MCF 10A (cell line): ENCODE measurements around the gene NLGN4Y. TPM values are rescaled to one million over a fixed set of nuclear protein-coding genes. Genes with fewer than 3 reads are reported as not detected.

ENCODE experiments used
- BruUV-seq: library from RNA; stranded (reverse); fragments of 400-500 nt; replicated peaks from 2 replicates; lab custom pipeline; 2021; lab: Mats Ljungman, UMichigan
- CTCF ChIA-PET: fragments of 300-600 bp; sonication (Branson Sonifier 250); formaldehyde crosslinking; extraction: SDS; loops from one replicate; lab custom pipeline; 2021; ENCODE audit warnings: antibody characterized with exemption, inconsistent platforms; lab: Yijun Ruan, JAX
- POLR2A ChIA-PET: fragments of 300-600, 350-650 bp; sonication (Branson Sonifier 250); formaldehyde crosslinking; extraction: SDS; loops from one replicate; lab custom pipeline; 2020; ENCODE audit warnings: antibody characterized with exemption, inconsistent platforms; lab: Yijun Ruan, JAX
- DNase-seq: peaks from one replicate; pipeline ENCODE4 v3.0.0-alpha.2; 2018; ENCODE audit not compliant: unreplicated experiment
- H3K27ac Mint-ChIP-seq: one replicate; pipeline ENCODE4 v1.8.0; 2022; ENCODE audit warnings: mild to moderate bottlenecking, low read depth, mixed read lengths; ENCODE audit not compliant: unreplicated experiment
- H3K27me3 Mint-ChIP-seq: one replicate; pipeline ENCODE4 v1.8.0; 2022; ENCODE audit warnings: mixed read lengths; ENCODE audit not compliant: insufficient read depth, unreplicated experiment
- H3K36me3 Mint-ChIP-seq: one replicate; pipeline ENCODE4 v1.8.0; 2022; ENCODE audit warnings: mild to moderate bottlenecking, moderate library complexity, mixed read lengths; ENCODE audit not compliant: insufficient read depth, unreplicated experiment
- H3K4me1 Mint-ChIP-seq: one replicate; pipeline ENCODE4 v1.8.0; 2022; ENCODE audit warnings: mixed read lengths; ENCODE audit not compliant: insufficient read depth, unreplicated experiment
- H3K4me3 Mint-ChIP-seq: one replicate; pipeline ENCODE4 v1.8.0; 2022; ENCODE audit warnings: mild to moderate bottlenecking, moderate library complexity, mixed read lengths; ENCODE audit not compliant: unreplicated experiment
- H3K9me3 Mint-ChIP-seq: one replicate; pipeline ENCODE4 v1.8.0; 2022; ENCODE audit warnings: mixed read lengths; ENCODE audit not compliant: unreplicated experiment
- intact Hi-C: fragments of 100-400 bp; cut with micrococcal nuclease; formaldehyde crosslinking; loops from 2 replicates; pipeline ENCODE4 v1.14.1; 2022
- total RNA-seq: library from RNA; stranded (reverse); gene quantifications from 2 replicates; pipeline ENCODE4 v1.2.3, GENCODE V29; 2022
- TF ChIP-seq, protein P1 (sequence below): fragments of 200-600 bp; IDR thresholded peaks from one replicate; pipeline ENCODE4 v1.8.0; 2022; ENCODE audit warnings: antibody characterized with exemption, mild to moderate bottlenecking; ENCODE audit not compliant: unreplicated experiment

NLGN4Y gene
- total RNA-seq, 1 experiment from 2014 or later: not detected

DNA sequence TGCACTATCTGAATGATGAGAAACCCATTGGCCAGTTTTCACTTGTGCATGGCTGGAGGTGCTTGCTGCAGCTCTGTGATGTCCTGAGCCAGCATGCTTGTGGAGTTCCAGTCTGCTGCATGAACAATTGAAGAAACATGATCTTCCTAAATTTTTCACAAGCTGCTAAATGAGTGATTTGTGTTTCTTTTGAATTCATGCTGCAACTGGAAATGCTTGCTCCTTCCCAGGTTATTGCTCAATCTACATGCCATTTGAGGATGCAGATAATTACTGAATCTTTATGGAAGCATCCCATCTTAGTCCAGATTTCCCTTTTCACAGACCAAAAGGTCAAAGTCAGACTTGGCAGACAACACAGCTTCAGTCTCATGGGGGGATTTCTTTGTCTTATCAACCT, 170.2 kb downstream of the NLGN4Y start:
- Mint-ChIP-seq H3K27ac (no peak overlapping the region), H3K4me3 (no peak overlapping the region), H3K36me3 (no peaks in the 10 kb centered on the region), H3K27me3 (no peaks in the 10 kb centered on the region), H3K9me3 (no peaks in the 10 kb centered on the region), H3K4me1 (no peaks in the 10 kb centered on the region)
- ChIA-PET POLR2A (no interaction called here), CTCF (no interaction called here)
- no peak for DNase-seq
- intact Hi-C loops: no loop called here
- BruUV-seq: no TSS peak
- TF ChIP-seq, protein P1, sequence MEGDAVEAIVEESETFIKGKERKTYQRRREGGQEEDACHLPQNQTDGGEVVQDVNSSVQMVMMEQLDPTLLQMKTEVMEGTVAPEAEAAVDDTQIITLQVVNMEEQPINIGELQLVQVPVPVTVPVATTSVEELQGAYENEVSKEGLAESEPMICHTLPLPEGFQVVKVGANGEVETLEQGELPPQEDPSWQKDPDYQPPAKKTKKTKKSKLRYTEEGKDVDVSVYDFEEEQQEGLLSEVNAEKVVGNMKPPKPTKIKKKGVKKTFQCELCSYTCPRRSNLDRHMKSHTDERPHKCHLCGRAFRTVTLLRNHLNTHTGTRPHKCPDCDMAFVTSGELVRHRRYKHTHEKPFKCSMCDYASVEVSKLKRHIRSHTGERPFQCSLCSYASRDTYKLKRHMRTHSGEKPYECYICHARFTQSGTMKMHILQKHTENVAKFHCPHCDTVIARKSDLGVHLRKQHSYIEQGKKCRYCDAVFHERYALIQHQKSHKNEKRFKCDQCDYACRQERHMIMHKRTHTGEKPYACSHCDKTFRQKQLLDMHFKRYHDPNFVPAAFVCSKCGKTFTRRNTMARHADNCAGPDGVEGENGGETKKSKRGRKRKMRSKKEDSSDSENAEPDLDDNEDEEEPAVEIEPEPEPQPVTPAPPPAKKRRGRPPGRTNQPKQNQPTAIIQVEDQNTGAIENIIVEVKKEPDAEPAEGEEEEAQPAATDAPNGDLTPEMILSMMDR: no peak

DNA sequence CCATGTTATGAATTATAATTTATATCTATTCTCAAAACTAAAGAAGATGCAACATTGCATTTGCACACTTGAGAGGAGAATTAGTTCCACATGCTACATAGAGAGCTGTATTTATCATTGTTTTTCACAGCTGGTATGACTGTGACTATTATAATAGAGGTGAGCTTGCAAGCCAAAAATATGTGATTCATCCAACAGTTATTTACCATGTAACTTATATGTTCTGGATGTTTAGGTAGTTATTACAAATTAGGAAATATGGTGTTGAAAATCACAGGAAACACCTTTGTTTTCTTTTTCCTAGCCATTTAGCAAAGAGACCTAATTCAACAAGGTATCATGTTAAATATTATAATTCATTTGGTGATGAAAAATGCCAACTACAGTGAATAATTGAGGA, 183.8 kb downstream of the NLGN4Y start:
- ChIA-PET POLR2A (no interaction called here), CTCF (no interaction called here)
- Mint-ChIP-seq H3K9me3 (no peaks in the 10 kb centered on the region), H3K4me1 (no peaks in the 10 kb centered on the region), H3K4me3 (no peak overlapping the region), H3K36me3 (no peaks in the 10 kb centered on the region), H3K27me3 (no peaks in the 10 kb centered on the region), H3K27ac (no peak overlapping the region)
- no peak for DNase-seq
- no TSS peak for BruUV-seq
- intact Hi-C loops: no loop called here
- TF ChIP-seq, protein P1: no peak

DNA sequence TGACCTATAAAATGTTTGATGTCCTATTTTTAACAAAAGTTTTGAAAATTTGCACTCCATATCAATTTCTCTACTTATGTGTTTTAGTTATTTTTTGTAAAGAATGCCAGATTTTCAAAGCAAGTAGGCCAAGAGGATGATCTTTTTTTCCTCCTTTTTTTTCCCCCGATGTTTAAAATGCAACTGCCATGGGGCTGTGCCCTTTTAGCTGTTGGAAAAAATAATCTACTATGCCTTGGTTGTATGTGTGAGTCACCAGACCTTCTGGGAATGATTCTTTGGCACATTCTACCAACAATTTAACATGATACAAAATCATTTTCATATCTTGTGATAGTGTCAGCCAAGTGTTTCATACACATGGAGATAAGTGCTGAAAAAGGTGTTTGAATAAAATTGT, 217.3 kb downstream of the NLGN4Y start:
- intact Hi-C loops: no loop called here
- H3K27me3 Mint-ChIP-seq: no peaks in the 10 kb centered on the region
- no peak for DNase-seq
- no TSS peak for BruUV-seq
- H3K4me3 Mint-ChIP-seq: no peak overlapping the region
- TF ChIP-seq, protein P1: no peak
- no peaks in the 10 kb centered on the region for H3K36me3 Mint-ChIP-seq
- CTCF ChIA-PET: no interaction called here
- no peaks in the 10 kb centered on the region for H3K9me3 Mint-ChIP-seq
- H3K27ac Mint-ChIP-seq: no peak overlapping the region
- POLR2A ChIA-PET: no interaction called here
- H3K4me1 Mint-ChIP-seq: no peaks in the 10 kb centered on the region

DNA sequence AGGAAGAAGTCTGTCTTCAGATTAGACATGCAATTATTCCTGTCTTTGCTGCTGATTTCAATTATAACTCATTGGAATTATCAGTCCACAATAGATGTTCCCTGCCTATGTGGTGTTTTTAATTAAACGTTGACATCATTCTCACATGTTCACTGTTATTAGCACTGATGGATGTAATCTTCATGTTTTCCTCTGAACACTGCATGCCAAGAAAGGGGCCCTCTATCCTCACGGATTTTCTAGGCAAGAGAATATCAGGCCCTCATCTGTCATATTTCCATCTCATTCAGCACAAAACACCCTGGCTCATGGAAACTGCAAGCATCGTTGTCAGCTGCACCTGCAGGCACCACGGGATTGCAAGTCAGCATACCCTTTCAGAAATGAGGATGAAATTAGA, 224.0 kb downstream of the NLGN4Y start:
- no peak for DNase-seq
- ChIA-PET CTCF (no interaction called here), POLR2A (no interaction called here)
- H3K9me3 Mint-ChIP-seq: no peaks in the 10 kb centered on the region
- no peak overlapping the region for H3K4me3 Mint-ChIP-seq
- no peak overlapping the region for H3K27ac Mint-ChIP-seq
- no peaks in the 10 kb centered on the region for H3K4me1 Mint-ChIP-seq
- no TSS peak for BruUV-seq
- no peaks in the 10 kb centered on the region for H3K36me3 Mint-ChIP-seq
- H3K27me3 Mint-ChIP-seq: no peaks in the 10 kb centered on the region
- TF ChIP-seq, protein P1: no peak
- intact Hi-C loops: no loop called here
